NCI-H1436 treated with DMSO at 0.1 percent for 48 hours (cell line): ENCODE data around the gene GALNT18.

Experiments
- DNase-seq: peaks from one replicate; lab custom pipeline; 2025; lab: John Stamatoyannopoulos, UW

The GALNT18 gene

DNA sequence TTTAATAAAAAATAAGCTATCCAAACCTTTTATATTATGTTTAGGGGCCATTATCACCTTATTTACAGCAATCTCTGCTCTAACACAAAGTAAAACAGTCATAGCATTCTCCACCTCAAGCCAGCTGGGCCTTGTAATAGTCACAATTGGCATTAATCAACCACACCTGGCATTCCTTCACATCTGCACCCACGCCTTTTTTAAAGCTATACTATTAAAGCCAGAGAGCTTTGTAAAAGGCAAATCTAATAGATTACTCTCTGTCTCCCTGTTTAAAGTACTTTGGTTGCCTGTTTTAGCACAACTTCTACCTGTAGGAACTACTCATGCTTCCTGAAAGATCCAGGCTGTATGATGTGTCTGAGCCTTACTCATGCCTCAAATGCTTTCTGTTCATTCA is 381.8 kb downstream of the GALNT18 start:
- no peak for DNase-seq

GRCh38 chr11:11237070-11237832 is 384.6 kb downstream of the GALNT18 start:
- no peak for DNase-seq

GRCh38 chr11:11236498-11237059 is 385.2 kb downstream of the GALNT18 start:
- DNase-seq: no peak

DNA sequence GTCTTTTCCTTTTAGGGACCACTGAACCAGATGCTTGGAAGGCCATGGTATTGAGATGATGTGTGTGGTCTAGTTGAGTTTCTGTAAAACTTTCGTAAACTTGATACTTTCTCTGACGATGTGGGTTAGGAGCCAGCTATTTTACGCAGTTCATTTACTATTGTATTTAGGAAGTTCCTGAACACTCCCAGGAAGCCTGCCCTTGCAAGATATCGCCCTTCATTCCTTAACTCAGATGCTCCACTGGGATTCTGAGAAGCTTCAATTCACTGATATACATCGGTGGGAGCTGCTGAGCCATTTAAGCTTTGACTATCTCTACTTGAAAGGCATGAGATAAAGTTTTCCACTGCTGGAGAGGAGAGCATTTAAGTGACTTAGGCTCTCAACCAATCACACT is 390.0 kb downstream of the GALNT18 start:
- no peak for DNase-seq

- no peak for DNase-seq
Measured at GRCh38 chr11:11230802-11231562, 390.8 kb downstream of the GALNT18 start.

DNA sequence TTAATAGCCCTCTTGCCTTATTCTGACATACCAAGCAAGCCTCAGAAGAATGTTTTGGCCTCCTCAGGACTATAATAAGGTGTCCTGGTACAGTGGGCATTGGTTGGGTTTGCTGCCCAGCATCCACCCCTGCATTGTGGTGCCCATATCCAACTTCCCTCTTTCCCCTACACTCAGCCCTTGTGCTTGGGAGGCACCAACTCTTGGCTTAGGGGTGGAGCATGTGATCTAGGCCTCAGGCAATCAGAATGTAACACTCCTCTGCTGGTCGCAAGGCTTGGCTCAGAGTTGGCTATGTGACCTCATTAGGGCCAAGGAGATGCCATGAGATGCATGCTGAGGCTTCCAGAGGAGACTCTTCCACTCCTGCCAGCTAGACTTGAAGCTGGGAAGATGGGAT is 391.7 kb downstream of the GALNT18 start:
- DNase-seq: no peak

DNA sequence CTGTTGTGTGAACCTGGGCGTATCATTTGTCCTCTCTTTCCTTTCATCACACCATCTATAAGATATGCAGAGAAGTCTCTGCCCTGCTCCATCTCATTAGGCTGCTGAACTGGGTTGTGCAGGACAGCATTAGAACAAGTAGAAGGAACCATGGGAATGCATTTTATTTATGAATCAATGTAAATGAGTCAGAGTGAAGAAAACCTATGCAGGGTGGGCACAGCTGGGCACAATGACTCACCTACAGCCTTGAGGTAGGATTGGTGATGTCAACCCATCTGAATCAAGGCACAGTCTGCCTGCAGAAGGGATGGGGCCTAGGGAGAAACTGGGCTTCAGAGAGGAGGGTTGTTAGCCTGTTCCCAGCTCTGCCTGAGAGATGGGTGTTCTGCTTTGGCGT is 392.2 kb downstream of the GALNT18 start:
- no peak for DNase-seq

DNA sequence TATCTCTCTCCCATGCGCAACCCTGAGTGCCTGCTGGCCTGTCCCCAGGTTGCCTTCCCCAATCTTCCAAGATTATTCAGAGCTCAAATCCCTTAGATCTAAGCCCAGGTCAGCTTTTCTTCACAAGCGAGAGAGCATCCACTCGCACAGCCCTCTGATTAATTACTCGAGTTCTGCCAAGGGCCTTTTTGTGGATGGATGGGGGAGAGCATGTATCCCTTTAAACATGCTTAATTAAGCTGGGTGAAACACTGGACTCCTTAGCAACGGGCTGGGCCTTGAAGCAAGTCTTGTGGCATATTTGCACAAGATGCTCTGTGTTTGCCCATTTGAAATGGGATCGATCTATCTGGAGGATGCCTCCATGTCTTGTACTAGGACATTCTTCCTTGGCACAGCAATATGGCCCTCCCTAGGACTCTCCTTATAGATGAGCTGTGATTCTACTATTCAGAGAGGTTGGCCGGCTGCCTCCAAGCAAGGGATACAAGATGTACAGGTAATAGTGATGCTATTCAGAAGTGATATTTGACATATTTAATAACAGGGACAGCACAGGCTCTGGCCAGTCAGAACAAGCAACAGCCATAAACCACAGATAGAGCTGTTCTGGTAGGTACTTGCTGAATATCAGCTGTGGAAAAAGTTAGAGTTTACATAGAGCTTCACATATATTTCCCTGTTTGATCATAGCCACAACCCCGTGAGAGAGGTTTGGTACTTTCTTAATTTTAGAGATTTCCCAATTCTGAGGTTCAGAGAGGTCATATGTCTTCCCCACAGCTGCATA is 394.3 kb downstream of the GALNT18 start:
- DNase-seq: no peak
